Glomerular visceral epithelial cell (primary cell): Measurements from ENCODE around the gene NHLRC4.
A peak's percentile ranks its signal among the peaks of the same experiment; 100 is the strongest.

ENCODE experiments used
- DNase-seq: peaks from one replicate; pipeline ENCODE4 v3.0.0-alpha.2; 2016; ENCODE audit errors: extremely low spot score

Gene NHLRC4

GRCh38 chr16:582614-583331, 16.0 kb downstream of the NHLRC4 start:
- no peak for DNase-seq

GRCh38 chr16:583470-583814, 16.6 kb downstream of the NHLRC4 start:
- no peak for DNase-seq

- no peak for DNase-seq
Measured at GRCh38 chr16:583815-584591, 17.2 kb downstream of the NHLRC4 start.

- peak; percentile 17 for DNase-seq
Measured at GRCh38 chr16:585351-585750, 18.5 kb downstream of the NHLRC4 start.

- DNase-seq: peak; percentile 18
Measured at GRCh38 chr16:586047-586644, 19.3 kb downstream of the NHLRC4 start.

GRCh38 chr16:586645-587590, 20.1 kb downstream of the NHLRC4 start:
- no peak for DNase-seq

- DNase-seq: peak; percentile 60
Measured at GRCh38 chr16:588639-588888, 21.8 kb downstream of the NHLRC4 start.

- peak; percentile 94 for DNase-seq
Measured at GRCh38 chr16:588889-589657, 22.3 kb downstream of the NHLRC4 start.

GRCh38 chr16:589658-590187, 22.9 kb downstream of the NHLRC4 start, which contains the start of gene RAB40C:
RAB40C (plus strand) TSS chr16:590066; CDS start chr16:590292, 226 bp downstream.
- peak; percentile 98 for DNase-seq

- DNase-seq: no peak
Measured at GRCh38 chr16:590188-590814, 23.5 kb downstream of the NHLRC4 start.

GRCh38 chr16:590815-591200, 24.0 kb downstream of the NHLRC4 start:
- DNase-seq: no peak

GRCh38 chr16:591231-591630, 24.4 kb downstream of the NHLRC4 start:
- no peak for DNase-seq

- no peak for DNase-seq
Measured at GRCh38 chr16:591892-592517, 25.2 kb downstream of the NHLRC4 start.

- no peak for DNase-seq
Measured at GRCh38 chr16:592518-593306, 25.9 kb downstream of the NHLRC4 start.

GRCh38 chr16:593406-593805, 26.6 kb downstream of the NHLRC4 start:
- DNase-seq: no peak

- no peak for DNase-seq
Measured at GRCh38 chr16:593807-594206, 27.0 kb downstream of the NHLRC4 start.

GRCh38 chr16:595094-595528, 28.3 kb downstream of the NHLRC4 start:
- no peak for DNase-seq

GRCh38 chr16:595942-596735, 29.3 kb downstream of the NHLRC4 start:
- DNase-seq: no peak

- DNase-seq: no peak
Measured at GRCh38 chr16:596736-597060, 29.9 kb downstream of the NHLRC4 start.
